A673 (cell line): ENCODE results near the gene GLIPR2. TPM values are rescaled to one million over a fixed set of nuclear protein-coding genes. Genes with fewer than 3 reads are reported as not detected.

ENCODE experiments used
- BruUV-seq: library from RNA; stranded (reverse); fragments of 400-500 nt; replicated peaks from 2 replicates; lab custom pipeline; 2021; lab: Mats Ljungman, UMichigan
- CTCF ChIA-PET: fragments of 300-600 bp; sonication (Branson Sonifier 250); formaldehyde crosslinking; loops from one replicate; lab custom pipeline; 2022; ENCODE audit warnings: antibody characterized with exemption; lab: Charles Lee
- POLR2A ChIA-PET: fragments of 300-600 bp; sonication (Branson Sonifier 250); formaldehyde crosslinking; loops from one replicate; lab custom pipeline; 2022; ENCODE audit warnings: antibody characterized with exemption; ENCODE audit not compliant: low non-redundant PET; lab: Charles Lee
- DNase-seq: peaks from one replicate; pipeline ENCODE4 v3.0.0-alpha.2; 2015; ENCODE audit warnings: low spot score
- H3K27ac ChIP-seq: fragments of 200-600 bp; sonication (generic); 2 replicates; pipeline ENCODE4 v1.5.1; 2016; ENCODE audit warnings: mixed run types, low read depth, mild to moderate bottlenecking, mixed read lengths, antibody characterized with exemption, low read length; ENCODE audit not compliant: poor library complexity, severe bottlenecking
- H3K27me3 ChIP-seq: fragments of 200-600 bp; sonication (generic); replicated peaks from 2 replicates; pipeline ENCODE4 v1.6.1; 2017; ENCODE audit warnings: mixed run types, low read depth, mild to moderate bottlenecking, mixed read lengths, antibody characterized with exemption, low read length; ENCODE audit not compliant: insufficient read depth, poor library complexity
- H3K36me3 ChIP-seq: fragments of 200-600 bp; sonication (generic); 2 replicates; pipeline ENCODE4 v1.6.1; 2016; ENCODE audit warnings: mixed run types, mild to moderate bottlenecking, mixed read lengths, antibody characterized with exemption, low read length; ENCODE audit not compliant: insufficient read depth, poor library complexity, severe bottlenecking
- H3K4me1 ChIP-seq: fragments of 200-600 bp; sonication (generic); 2 replicates; pipeline ENCODE4 v1.6.1; 2017; ENCODE audit warnings: mixed run types, mild to moderate bottlenecking, mixed read lengths, antibody characterized with exemption, low read length; ENCODE audit not compliant: insufficient read depth, poor library complexity, severe bottlenecking
- H3K4me3 ChIP-seq: fragments of 200-600 bp; sonication (generic); 2 replicates; pipeline ENCODE4 v1.5.1; 2016; ENCODE audit warnings: low read depth, mixed run types, mild to moderate bottlenecking, mixed read lengths, low read length; ENCODE audit not compliant: poor library complexity, severe bottlenecking
- H3K9me3 ChIP-seq: fragments of 200-600 bp; sonication (generic); 2 replicates; pipeline ENCODE4 v1.6.1; 2016; ENCODE audit warnings: mixed run types, low read depth, mild to moderate bottlenecking, mixed read lengths, antibody characterized with exemption, low read length; ENCODE audit not compliant: poor library complexity, severe bottlenecking
- CTCF ChIP-seq: fragments of 300-800, 200-600 bp; sonication (generic); conservative IDR thresholded peaks from 2 replicates; pipeline ENCODE4 v1.5.1; 2017; ENCODE audit warnings: low read depth, mild to moderate bottlenecking, antibody characterized with exemption, low read length, moderate library complexity, mixed read lengths
- EZH2 ChIP-seq: fragments of 200-600 bp; sonication (generic); IDR thresholded peaks from 2 replicates; pipeline ENCODE4 v1.6.1; 2017; ENCODE audit warnings: borderline replicate concordance, low read depth, mild to moderate bottlenecking, mixed read lengths, antibody characterized with exemption, low read length; ENCODE audit not compliant: poor library complexity, severe bottlenecking
- intact Hi-C: fragments of 100-400 bp; cut with micrococcal nuclease; formaldehyde crosslinking; loops from one replicate; pipeline ENCODE4 v1.10.0; 2022; ENCODE audit not compliant: unreplicated experiment
- total RNA-seq: library from RNA; stranded (reverse); gene quantifications from 2 replicates; pipeline ENCODE4 v1.2.3, GENCODE V29; 2021

GLIPR2 gene
- total RNA-seq, 1 experiment from 2014 or later = 5.0 TPM

- H3K27ac ChIP-seq = no peak overlapping the region
- H3K27me3 ChIP-seq = no peaks in the 10 kb centered on the region
- ChIA-PET POLR2A (no interaction called here), CTCF (no interaction called here)
- no peaks in the 10 kb centered on the region for H3K9me3 ChIP-seq
- no peak for DNase-seq
- intact Hi-C loops = no loop called here
- no peaks in the 10 kb centered on the region for H3K36me3 ChIP-seq
- TF ChIP-seq EZH2 (no peak), CTCF (no peak)
- BruUV-seq = no TSS peak
- no peaks in the 10 kb centered on the region for H3K4me1 ChIP-seq
- no peak overlapping the region for H3K4me3 ChIP-seq
Measured at GRCh38 chr9:36116593-36116992, 19.9 kb upstream of the GLIPR2 start.

GRCh38 chr9:36118201-36118600 is 18.3 kb upstream of the GLIPR2 start:
- ChIA-PET CTCF (no interaction called here), POLR2A (no interaction called here)
- BruUV-seq = no TSS peak
- H3K27me3 ChIP-seq = no peaks in the 10 kb centered on the region
- no peaks in the 10 kb centered on the region for H3K36me3 ChIP-seq
- no peaks in the 10 kb centered on the region for H3K4me1 ChIP-seq
- no peak overlapping the region for H3K27ac ChIP-seq
- H3K9me3 ChIP-seq = no peaks in the 10 kb centered on the region
- DNase-seq = no peak
- intact Hi-C loops = no loop called here
- no peak overlapping the region for H3K4me3 ChIP-seq
- no peak for TF ChIP-seq EZH2
- TF ChIP-seq CTCF = no peak

- DNase-seq = no peak
- CTCF ChIA-PET = no interaction called here
- no peaks in the 10 kb centered on the region for H3K36me3 ChIP-seq
- H3K9me3 ChIP-seq = no peaks in the 10 kb centered on the region
- no peak for TF ChIP-seq CTCF
- no peak for TF ChIP-seq EZH2
- H3K27me3 ChIP-seq = no peaks in the 10 kb centered on the region
- POLR2A ChIA-PET = no interaction called here
- no peaks in the 10 kb centered on the region for H3K4me1 ChIP-seq
- intact Hi-C loops = no loop called here
- no peak overlapping the region for H3K27ac ChIP-seq
- no peak overlapping the region for H3K4me3 ChIP-seq
- no TSS peak for BruUV-seq
Measured at GRCh38 chr9:36118706-36119105, 17.8 kb upstream of the GLIPR2 start.
